HL-60/S4 treated with retinoic acid at 250 ng/mL for 4 days and 3 days (cell line): ENCODE data around the gene OR10D3.
"Not testable (repeated sequence)": the region's sequence is repeated elsewhere in the genome, so short reads cannot be mapped to it uniquely, and the experiment has no call there.

Source experiments
- in situ Hi-C: fragments of 300-500 bp; cut with MboI; formaldehyde crosslinking; loops from 2 replicates; pipeline ENCODE4 v1.7.0; 2022; ENCODE audit warnings: low sequenced_read_pairs

OR10D3 gene, protein sequence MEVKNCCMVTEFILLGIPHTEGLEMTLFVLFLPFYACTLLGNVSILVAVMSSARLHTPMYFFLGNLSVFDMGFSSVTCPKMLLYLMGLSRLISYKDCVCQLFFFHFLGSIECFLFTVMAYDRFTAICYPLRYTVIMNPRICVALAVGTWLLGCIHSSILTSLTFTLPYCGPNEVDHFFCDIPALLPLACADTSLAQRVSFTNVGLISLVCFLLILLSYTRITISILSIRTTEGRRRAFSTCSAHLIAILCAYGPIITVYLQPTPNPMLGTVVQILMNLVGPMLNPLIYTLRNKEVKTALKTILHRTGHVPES

DNA sequence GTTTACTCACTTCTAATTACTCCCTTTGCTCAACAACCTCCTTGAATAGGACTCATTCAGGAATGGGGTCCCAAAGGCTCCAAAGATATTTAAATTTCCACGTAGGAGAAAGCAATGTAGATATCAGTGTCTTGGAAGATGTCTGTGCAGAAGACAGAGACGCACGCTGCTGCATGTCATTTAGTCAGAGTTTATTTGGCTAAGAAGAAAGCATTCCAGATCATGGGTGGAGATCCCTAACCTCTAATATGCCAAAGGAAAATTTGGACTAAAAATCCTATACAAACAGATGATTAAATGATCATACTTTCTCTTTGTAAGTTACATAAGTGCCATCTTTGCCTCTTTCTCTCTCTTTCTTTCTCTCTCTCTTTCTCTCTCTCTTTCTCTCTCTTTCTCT is at the start of gene OR10D3:
OR10D3 (plus strand) TSS at position 278 of the 400 bp plus-strand sequence. CDS start 1,925 bp downstream, outside the sequence.
- in situ Hi-C loops = no loop called here

DNA sequence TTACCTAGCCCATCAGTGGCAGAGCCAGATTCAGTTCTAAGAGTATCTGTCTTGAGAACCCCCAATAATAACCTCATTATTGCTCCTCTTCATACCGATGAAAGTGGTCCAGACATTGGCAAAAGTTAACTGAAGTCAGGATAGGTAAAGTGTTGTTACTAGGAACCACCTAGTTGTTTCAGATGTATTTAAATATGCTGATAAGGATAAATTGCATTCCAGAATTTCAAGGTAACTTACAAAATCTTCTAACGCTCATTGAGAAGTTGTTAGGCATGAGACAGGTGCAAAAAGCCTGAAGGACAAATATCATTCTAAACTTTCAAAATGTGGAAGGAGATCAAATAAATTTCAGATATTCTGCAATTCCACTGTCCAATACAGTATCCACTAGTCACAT is 40.1 kb upstream of the OR10D3 start:
- in situ Hi-C loops = no loop called here

DNA sequence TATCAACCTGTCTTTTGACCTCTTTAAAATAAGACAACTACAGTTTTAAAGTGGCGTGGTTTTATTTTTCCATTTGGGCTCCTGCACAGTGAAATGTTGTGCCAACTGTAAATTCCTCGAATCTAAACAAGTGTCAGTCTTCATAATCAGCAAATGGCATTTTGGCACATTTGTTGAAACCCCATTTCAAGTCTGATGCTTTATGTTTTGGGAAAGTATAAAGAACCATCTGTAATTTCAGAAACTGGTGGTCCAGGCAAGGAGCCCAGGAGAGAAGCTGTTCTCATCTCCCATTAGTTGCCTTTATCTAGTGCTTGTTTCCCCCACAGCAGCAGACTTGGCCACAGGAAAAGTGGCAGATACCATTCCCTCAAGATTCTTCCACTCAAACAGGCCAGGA is 35.2 kb upstream of the OR10D3 start:
- in situ Hi-C loops = no loop called here

DNA sequence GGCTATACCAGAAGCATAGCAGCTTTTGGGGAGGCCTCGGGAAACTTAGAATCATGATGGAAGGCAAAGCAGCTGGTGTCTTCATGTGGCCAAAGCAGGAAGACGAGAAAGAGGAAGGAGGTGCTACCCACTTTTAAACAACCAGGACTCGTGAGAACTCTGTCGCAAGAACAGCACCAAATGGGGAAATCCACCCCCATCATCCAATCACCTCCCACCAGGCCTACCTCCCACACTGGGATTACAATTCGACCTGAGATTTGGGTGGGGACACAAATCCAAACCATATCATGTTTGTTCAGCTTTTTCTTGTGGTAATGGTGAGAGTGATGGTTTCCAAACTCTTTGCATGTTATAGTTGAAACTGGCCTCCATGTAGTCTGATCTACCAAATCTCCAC is 32.5 kb upstream of the OR10D3 start:
- in situ Hi-C loops = no loop called here

DNA sequence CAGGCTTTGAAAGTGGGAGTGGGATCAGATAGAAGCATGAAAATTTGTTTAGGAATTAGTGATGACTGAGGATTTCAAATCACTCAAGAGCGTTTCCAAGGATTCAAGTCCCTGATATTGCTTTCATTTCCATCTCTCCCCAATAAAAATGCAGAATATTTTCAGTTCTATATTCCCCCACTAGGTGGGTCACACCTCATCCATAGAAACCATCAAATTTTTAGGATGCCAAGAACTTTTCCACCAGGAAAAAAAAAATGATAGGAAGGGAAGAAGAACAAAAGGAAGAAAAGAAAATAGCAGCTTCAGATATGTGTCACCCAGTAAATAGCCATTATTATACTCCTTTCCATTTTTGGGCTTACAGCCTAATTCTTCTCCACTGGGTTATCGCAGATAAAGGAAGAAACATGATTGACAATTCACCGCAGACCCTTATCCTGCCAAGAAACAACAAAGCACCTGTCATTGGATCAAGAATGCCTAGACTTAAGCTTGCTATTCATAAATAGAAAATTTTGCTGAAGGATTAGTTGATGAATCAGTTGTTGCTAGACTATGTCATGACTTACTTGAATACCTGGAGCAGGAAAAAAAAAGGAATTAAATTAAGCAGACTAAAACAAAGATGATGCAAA is 30.3 kb upstream of the OR10D3 start:
- in situ Hi-C loops = no loop called here

DNA sequence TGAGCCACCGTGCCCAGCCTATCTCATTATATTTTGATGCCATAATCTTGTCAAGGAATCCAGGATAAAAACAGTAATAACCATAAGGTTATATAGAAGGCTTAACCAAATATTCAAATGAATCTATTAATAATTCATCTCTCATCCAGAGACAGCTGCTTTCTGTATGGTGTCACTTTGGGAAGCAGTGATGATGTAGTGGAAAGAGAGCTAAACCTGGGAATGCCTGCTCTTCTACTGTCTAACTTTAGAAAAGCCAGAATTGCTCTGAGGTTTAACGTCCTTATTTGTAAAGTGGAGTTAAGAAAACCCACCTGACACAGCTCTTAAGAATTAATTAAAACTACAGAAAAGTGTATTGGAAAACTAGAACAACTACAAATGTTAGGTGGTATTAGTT is 29.3 kb upstream of the OR10D3 start:
- in situ Hi-C loops = no loop called here

DNA sequence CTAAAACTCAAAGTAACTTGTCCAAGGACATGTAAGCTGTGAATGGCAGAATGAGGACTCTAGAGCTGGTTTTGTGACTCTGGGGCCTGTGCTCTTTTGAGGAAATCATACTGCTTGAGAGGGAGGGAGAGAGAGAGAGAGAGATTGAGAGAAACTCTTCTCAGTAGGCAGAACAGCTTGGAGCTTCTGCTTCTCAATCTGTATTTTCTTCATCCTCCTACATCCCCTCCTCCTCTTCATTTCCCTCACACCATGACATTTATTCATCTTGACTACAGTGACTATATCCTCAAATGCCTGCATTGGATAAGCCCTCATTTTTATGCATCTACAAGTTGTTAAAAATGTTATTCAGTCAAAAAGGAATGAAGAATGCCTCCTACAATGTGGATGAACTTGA is 23.7 kb upstream of the OR10D3 start:
- in situ Hi-C loops = no loop called here

DNA sequence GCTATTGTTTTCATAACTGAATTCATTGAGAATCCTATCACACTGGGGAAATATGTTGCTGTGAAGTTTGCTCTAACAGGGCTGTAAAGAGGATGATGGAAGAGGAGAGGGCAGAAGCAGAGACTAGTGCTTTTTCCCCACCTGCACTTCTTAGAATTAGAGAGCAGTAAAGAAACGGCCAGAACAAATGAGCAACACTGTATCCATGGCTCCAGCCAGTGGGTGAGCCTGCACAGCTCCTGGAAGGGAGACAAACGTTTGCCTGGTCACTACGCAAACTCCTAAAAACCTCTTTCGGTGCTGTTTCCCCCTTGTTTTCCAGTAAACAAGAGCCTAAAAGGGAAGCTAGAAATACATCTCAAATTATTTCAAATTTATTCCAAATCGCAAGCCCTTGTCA is 22.2 kb upstream of the OR10D3 start:
- in situ Hi-C loops = no loop called here

DNA sequence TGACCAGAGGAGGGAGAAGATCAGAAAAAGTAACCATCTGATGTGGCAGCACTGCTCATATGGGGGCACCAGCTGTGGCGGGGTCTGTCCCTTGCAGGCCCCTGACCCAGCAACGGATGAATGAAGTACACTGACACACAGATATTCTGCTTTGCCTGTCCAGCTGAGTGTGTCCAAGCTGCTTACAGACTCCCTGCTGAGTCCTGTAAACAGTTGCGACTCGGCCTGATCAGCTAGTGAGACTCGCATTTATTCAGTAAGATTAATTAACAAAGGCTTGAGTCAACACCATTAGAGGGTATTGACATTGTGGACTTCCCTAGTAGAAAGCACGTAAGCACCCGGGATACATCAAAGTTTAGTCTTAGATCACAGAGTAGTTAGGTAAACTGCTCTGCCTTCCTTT is 15.3 kb upstream of the OR10D3 start:
- in situ Hi-C loops = no loop called here

DNA sequence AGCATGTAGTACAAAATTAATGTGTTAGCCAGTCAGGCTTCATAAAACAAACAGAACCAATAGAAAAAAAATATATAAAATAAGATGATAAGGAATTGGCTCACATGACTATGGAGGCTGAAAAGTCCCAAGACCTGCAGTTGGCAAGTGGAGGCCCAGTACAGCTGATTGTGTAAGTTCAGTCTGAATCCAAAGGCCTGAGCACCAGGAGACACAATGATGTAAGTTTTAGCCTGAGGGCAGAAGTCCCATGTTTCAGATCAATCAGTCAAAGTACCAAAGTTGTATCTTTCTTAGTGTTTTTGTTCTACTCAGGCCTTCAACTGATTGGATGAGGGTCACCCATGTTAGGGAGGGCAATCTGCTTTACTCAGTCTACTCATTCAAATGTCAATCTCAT is 14.3 kb upstream of the OR10D3 start:
- in situ Hi-C loops = no loop called here

DNA sequence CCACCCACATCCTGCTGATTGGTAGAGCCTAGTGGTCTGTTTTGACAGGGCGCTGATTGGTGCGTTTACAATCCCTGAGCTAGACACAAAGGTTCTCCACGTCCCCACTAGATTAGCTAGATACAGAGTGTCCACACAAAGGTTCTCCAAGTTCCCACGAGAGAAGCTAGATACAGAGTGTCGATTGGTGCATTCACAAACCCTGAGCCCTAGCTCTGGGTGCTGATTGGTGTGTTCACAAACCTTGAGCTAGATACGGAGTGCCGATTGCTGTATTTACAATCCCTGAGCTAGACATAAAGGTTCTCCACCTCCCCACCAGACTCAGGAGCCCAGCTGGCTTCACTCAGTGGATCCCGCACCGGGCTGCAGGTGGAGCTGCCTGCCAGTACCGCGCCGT is 12.8 kb upstream of the OR10D3 start:
- in situ Hi-C loops = not testable (repeated sequence)

DNA sequence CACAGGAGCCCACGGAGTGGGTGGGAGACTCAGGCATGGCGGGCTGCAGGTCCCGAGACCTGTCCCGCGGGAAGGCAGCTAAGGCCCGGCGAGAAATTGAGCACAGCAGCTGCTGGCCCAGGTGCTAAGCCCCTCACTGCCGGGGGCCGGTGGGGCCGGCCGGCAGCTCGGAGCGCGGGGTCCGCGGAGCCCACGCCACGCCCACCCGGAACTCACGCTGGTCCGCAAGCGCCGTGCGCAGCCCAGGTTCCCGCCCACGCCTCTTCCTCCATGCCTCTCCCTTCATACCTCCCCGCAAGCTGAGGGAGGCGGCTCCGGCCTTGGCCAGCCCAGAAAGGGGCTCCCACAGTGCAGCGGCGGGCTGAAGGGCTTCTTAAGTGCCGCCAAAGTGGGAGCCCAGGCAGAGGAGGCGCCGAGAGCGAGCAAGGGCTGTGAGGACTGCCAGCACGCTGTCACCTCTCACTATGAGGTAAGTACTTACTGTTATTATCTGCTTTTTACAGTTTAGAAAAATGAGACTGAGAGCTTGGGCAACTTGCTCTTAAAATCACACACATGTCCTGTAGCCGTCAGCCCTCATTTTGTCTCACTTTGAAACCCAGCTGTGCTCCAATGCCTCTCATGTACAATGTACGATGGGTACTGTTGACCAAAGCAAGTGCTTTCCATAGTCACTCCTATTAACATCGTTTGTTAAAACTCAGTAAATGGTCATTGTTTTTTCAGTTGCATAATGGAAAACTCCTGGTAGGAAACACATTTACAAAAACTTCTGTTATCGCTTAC is 12.2 kb upstream of the OR10D3 start:
- in situ Hi-C loops = no loop called here

DNA sequence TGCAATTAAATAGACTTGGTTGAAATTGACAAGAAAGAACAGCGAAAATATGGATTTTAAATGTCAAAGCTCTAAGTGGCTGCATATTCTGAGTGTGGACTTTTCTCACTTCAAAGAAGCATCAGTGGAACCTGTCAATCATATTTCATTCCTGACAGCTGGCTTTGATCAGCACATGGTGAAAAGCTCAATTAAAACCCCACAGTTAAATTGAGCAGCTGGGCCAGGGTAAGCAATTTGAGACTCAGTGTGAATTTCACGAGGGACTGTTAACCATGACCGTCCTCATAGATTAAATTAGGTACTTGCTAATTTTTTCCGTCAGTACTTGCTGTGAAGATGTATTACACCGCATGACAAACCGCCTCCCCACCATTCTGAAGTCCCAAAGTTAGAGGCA is 11.0 kb upstream of the OR10D3 start:
- in situ Hi-C loops = no loop called here

DNA sequence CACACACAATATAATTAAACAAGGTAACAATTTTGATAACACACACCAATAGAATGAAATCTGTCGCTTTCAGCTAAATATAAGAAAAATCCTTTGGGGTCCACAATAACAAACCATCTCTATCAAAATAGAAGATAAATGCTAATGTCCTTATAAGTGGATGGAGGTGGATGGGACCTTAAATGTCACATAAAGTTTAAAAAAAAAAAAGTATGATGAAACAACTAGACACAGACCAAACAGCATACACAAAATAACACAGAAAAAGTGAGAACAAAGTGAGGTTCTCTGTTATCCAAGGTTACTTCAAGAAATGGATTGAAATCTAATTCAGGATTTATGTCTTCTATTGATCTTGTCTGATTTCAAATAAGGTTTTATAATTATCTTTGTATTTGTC is 10.5 kb upstream of the OR10D3 start:
- in situ Hi-C loops = no loop called here

DNA sequence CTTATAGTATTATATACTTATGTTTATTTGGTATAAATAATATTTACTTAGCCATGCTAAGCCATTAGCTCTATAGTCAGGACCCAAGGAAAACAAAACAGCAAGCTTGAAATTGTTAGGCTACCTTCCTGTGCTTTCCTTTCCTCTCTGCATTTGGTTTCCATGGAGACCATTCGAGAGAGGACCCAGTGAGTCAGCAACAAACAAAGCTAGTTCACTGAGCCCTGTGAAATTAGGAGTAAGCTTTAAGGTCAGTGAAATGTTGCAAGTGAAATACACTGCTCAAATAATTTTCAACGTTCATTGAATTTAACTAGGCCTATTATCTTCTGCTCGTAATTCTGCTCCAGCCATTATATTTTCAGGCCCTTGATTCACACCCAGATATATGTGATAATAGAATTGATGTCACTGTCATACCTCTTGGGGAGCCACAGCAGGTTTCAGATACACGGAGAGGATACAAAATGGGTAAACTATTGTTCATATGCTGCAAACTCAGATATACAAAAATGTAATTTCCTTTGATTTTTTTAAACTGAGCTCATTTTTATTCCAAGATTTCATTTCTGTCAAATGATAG is 9.1 kb upstream of the OR10D3 start:
- in situ Hi-C loops = no loop called here

DNA sequence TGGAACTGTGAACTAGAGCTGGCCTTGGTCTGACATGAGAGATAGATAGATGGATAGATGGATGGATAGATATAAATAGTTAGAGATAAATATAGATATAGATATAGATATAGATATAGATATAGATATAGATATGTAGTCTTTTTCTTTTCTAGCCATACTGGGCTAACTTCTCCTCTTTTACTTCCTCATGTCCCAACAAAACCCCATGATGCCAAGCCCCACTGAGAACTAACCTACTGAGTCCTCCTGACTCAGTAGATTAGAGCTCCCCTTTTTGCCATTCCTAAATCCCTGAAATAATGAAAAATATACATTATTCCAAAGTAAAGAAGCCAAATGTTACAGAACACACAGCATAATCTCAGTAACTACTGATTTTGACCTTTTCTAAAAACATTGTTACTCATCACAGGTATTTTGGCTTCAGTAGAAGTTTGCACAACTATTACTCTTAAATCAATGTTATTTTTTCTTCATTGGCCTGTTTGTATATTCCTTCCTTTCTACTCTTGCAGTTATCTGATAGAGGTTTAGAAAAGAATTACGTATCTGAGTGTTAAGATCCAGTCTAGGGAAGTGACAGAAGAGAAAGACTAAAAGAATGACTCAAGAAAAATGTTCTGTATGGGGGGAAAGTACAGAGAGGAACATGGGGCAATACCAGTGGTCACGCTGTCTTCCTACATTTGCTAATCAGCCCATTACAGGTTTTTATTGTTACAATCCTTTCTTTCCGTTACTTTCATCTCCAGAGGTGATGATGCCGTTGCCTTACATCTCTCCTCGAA is 6.0 kb upstream of the OR10D3 start:
- in situ Hi-C loops = no loop called here

DNA sequence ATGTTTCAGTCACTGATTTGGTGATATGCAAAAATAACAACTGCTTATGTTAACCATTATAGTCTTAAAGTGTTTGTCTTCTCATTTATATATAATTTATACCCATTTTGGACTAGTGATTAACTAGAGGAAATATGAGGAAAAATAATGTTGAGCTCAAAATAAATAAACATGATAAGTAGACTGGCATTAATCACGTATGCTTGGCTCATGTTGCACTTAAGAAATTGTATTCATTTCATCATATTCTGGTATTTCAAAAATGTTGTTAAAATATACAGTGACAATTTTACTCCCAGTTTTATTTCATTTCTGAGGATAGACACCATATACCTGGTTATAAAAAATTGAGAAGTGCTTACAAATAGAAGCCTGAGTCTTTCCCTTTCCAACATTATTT is 3.8 kb upstream of the OR10D3 start:
- in situ Hi-C loops = no loop called here

DNA sequence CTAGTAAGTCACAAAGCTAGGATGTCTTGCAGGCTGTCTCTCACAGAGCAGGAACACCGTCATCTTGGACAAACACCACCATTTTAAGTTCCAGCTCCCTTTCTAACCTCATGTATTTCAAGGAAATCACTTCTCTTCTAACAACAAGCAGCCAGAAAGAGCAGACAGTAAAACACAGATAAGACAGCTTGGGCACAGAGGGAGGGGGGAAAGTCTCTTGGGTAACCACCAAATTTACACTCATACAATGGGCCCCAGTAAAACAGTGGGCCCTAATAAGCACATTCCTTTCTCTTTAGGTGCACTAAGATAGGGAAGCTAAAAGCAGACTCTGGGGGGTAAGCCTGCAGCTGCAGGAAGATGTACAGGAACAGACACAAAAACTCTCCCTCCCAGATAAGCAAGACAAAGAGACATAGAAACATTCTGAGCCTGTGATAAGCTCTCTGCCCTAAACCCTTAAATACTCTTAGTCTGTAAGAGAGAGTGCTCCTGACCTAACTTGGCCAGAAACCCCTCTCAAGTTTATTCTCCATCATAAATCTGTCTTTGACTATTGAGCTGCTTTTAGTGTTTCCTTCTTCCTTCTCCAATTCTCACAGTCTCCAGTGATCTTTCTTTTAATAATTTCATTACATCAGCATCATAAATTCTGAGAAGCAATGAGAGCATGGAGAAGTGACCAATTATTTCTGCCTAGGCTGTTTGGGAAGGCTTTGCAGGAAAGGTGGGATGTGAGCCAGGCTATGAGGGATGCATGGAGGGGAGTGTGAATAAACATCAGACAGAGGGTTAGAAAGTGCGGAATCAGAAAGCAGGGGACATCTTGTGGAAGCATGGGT is 7.4 kb downstream of the OR10D3 start:
- in situ Hi-C loops = no loop called here

DNA sequence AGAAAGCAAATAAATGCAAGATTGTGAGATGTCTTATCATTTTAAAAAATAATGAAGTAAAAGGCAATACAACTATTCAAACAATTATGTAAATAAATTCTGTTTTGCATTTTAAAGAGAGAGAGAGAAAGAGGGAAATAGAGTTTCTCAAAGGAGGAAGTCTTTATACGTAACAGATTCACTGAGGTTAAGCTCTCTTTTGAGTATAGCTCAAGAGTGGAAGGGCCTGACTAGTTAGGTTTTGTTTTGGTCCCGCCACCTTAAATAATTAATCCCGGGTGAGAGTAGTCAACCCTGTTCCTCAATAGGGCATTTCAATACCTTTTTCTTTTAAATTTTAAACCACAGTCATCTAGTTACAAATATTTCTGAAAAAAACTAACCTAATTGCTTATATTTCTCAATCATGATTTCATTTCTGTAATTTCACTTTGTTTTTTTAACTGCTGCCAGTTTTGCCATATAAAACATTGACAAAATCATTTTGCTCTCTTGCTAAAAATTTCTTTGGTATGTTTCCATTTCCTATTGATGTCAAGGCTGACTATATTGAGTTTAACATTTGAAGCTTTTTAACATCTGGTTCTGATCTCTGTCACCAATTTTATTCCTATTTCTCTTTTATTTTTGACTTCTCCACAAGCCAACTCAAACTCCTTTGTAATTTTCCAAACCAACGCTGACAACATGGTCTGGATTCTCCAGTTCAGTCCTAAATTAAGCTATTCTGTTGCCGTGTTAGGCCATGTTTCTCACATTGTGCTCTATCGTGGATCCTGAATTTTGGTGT is 10.3 kb downstream of the OR10D3 start:
- in situ Hi-C loops = no loop called here
